Measurements from ENCODE around the gene ARMC5. TPM values are rescaled to one million over a fixed set of nuclear protein-coding genes. Genes with fewer than 3 reads are reported as not detected.

The ARMC5 gene
- polyA plus RNA-seq, 2 of the 4 experiments (the other 2 are of a cell fraction): 3.2 to 6.1 TPM

- H3K4me3 ChIP-seq: no peak overlapping the region
- POLR2A ChIA-PET: no interaction called here
- no peak for FAIRE-seq
Observed at GRCh38 chr16:31435341-31436220, 23.7 kb upstream of the ARMC5 start.

GRCh38 chr16:31436221-31437045, 22.9 kb upstream of the ARMC5 start:
- POLR2A ChIA-PET: interaction anchor here (0.9 kb wide), 1 partner anchor 23 kb away, joined by 4 read pairs; the partner anchor contains the start of gene ARMC5
- Histone ChIP-seq H3K4me3 (no peak overlapping the region), H3K4me2 (no peak overlapping the region), H3K4me1 (no peaks in the 10 kb centered on the region), H3K9me3 (no peaks in the 10 kb centered on the region), H3K27ac (no peak overlapping the region)
- FAIRE-seq: no peak
- CTCF ChIA-PET: interaction anchor here (0.7 to 1.2 kb wide), 3 partner anchors 235 to 451 kb away, joined by 3 to 5 read pairs (median 3); partner anchors contain the start of gene HSD3B7
- 87% methylated on average over 18 of the region's 44 CpGs for WGBS (ENCODE audit: missing lambda C conversion rate)
- no peak for DNase-seq (ENCODE audit: low read depth in 1 of 2, low spot score in 1 of 2)
- TF ChIP-seq NFE2L2 (conservative IDR thresholded peaks at IDR 0.05; ENCODE audit: low read length): no peak
- TF ChIP-seq CEBPB (IDR thresholded peaks at IDR 0.05): no peak
- no peak for TF ChIP-seq RFX5 (IDR thresholded peaks at IDR 0.05)
- TF ChIP-seq NPAS2 (CRISPR knock-in tag; IDR thresholded peaks at IDR 0.05; ENCODE audit: borderline replicate concordance): no peak
- TF ChIP-seq, protein P1, sequence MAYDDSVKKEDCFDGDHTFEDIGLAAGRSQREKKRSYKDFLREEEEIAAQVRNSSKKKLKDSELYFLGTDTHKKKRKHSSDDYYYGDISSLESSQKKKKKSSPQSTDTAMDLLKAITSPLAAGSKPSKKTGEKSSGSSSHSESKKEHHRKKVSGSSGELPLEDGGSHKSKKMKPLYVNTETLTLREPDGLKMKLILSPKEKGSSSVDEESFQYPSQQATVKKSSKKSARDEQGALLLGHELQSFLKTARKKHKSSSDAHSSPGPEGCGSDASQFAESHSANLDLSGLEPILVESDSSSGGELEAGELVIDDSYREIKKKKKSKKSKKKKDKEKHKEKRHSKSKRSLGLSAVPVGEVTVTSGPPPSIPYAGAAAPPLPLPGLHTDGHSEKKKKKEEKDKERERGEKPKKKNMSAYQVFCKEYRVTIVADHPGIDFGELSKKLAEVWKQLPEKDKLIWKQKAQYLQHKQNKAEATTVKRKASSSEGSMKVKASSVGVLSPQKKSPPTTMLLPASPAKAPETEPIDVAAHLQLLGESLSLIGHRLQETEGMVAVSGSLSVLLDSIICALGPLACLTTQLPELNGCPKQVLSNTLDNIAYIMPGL (CRISPR knock-in tag; IDR thresholded peaks at IDR 0.05; ENCODE audit: borderline replicate concordance): no peak
- no peak for TF ChIP-seq ELK1 (IDR thresholded peaks at IDR 0.05; ENCODE audit: low read depth, low read length)
- no peak for TF ChIP-seq JUN (IDR thresholded peaks at IDR 0.05)
- TF ChIP-seq, protein P2, sequence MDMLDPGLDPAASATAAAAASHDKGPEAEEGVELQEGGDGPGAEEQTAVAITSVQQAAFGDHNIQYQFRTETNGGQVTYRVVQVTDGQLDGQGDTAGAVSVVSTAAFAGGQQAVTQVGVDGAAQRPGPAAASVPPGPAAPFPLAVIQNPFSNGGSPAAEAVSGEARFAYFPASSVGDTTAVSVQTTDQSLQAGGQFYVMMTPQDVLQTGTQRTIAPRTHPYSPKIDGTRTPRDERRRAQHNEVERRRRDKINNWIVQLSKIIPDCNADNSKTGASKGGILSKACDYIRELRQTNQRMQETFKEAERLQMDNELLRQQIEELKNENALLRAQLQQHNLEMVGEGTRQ (IDR thresholded peaks at IDR 0.05): no peak
- no peak for TF ChIP-seq PHF8 (IDR thresholded peaks at IDR 0.05; ENCODE audit: borderline replicate concordance, low read depth)
- TF ChIP-seq CHD2 (IDR thresholded peaks at IDR 0.05; ENCODE audit: low read length, partially characterized antibody): no peak
- no peak for TF ChIP-seq EP300 (IDR thresholded peaks at IDR 0.05)
- TF ChIP-seq MAX (IDR thresholded peaks at IDR 0.05): no peak
- no peak for TF ChIP-seq ZC3H11A (IDR thresholded peaks at IDR 0.05)
- TF ChIP-seq, protein P3, sequence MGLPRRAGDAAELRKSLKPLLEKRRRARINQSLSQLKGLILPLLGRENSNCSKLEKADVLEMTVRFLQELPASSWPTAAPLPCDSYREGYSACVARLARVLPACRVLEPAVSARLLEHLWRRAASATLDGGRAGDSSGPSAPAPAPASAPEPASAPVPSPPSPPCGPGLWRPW (IDR thresholded peaks at IDR 0.05): no peak
- no peak for TF ChIP-seq HOXB5 (CRISPR knock-in tag; IDR thresholded peaks at IDR 0.05)
- ATAC-seq: no peak; a peak in 2 of 6 replicates

More at GRCh38 chr16:31435341-31436220, 23.7 kb upstream of the ARMC5 start:
- DNase-seq (ENCODE audit: low read depth in 1 of 2, low spot score in 1 of 2) (no peak), ATAC-seq (no peak; a peak in 1 of 6 replicates)
- Histone ChIP-seq H3K4me2 (no peak overlapping the region), H3K27ac (no peak overlapping the region), H3K9me3 (no peaks in the 10 kb centered on the region), H3K4me1 (no peaks in the 10 kb centered on the region)
- TF ChIP-seq MAFK (IDR thresholded peaks at IDR 0.05; ENCODE audit: partially characterized antibody) (no peak), HDAC2 (IDR thresholded peaks at IDR 0.05) (no peak), HOXA7 (CRISPR knock-in tag; IDR thresholded peaks at IDR 0.05) (no peak), ESRRA (IDR thresholded peaks at IDR 0.05; ENCODE audit: borderline replicate concordance, low read length) (no peak), CEBPB (IDR thresholded peaks at IDR 0.05) (no peak), CHD2 (IDR thresholded peaks at IDR 0.05; ENCODE audit: low read length, partially characterized antibody) (no peak), SMC3 (IDR thresholded peaks at IDR 0.05) (no peak), EHF (CRISPR knock-in tag; IDR thresholded peaks at IDR 0.05) (no peak), KDM5A (IDR thresholded peaks at IDR 0.05) (no peak), FOSB (CRISPR knock-in tag; IDR thresholded peaks at IDR 0.05) (no peak), SREBF2 (IDR thresholded peaks at IDR 0.05) (no peak), REST (IDR thresholded peaks at IDR 0.05) (no peak), POLR2A (IDR thresholded peaks at IDR 0.05; ENCODE audit: low read length) (no peak), ZNF302 (CRISPR knock-in tag; IDR thresholded peaks at IDR 0.05) (no peak), MYC (IDR thresholded peaks at IDR 0.05; ENCODE audit: borderline replicate concordance, low read length) (no peak), HOXB5 (CRISPR knock-in tag; IDR thresholded peaks at IDR 0.05) (no peak)
- CTCF ChIA-PET: interaction anchor here (0.7 to 1.2 kb wide), 2 partner anchors 234 to 279 kb away, joined by 3 to 5 read pairs; no protein-coding TSS in a partner anchor
- WGBS (ENCODE audit: missing lambda C conversion rate): 83% methylated on average over 28 of the region's 47 CpGs

All from A549 (cell line).